GM12878 (cell line): ENCODE measurements around the gene GJC1. TPM values are rescaled to one million over a fixed set of nuclear protein-coding genes. Genes with fewer than 3 reads are reported as not detected.

Experiments
- ATAC-seq: fragments of 200-7000 bp; cut with Tn5 transposase; 3 replicates; pipeline ENCODE4 v1.9.1; 2020; ENCODE audit warnings: mild to moderate bottlenecking, moderate library complexity
- BruUV-seq: library from RNA; stranded (reverse); fragments of 400-500 nt; replicated peaks from 2 replicates; lab custom pipeline; 2021; lab: Mats Ljungman, UMichigan
- CTCF ChIA-PET: fragments of 300-600 bp; sonication (Branson Sonifier 250); formaldehyde crosslinking; extraction: SDS; loops from one replicate; lab custom pipeline; 2021; ENCODE audit warnings: inconsistent platforms; lab: Yijun Ruan, JAX
- POLR2A ChIA-PET: fragments of 350-600 bp; formaldehyde crosslinking; extraction: SDS; loops from one replicate; lab custom pipeline; 2021; ENCODE audit warnings: inconsistent platforms; lab: Charles Lee
- RAD21 ChIA-PET: fragments of 300-600 bp; sonication (Branson Sonifier 250); formaldehyde crosslinking; loops from one replicate; lab custom pipeline; 2023; ENCODE audit warnings: antibody characterized with exemption; ENCODE audit not compliant: unreplicated experiment; lab: Charles Lee
- SMC1A ChIA-PET: fragments of 300-600 bp; sonication (Branson Sonifier 250); formaldehyde crosslinking; loops from one replicate; lab custom pipeline; 2023; ENCODE audit not compliant: unreplicated experiment, uncharacterized antibody; lab: Charles Lee
- DNase-seq: peaks from one replicate; pipeline ENCODE4 v3.0.0-alpha.2; 2011; ENCODE audit warnings: low read depth, low spot score
- FAIRE-seq: peaks from 3 replicates; lab custom pipeline; 2011; peaks lifted over from hg19 to GRCh38; lab: Jason Lieb, UNC
- H2AFZ ChIP-seq: 2 replicates; pipeline ENCODE4 v1.6.0; 2011; ENCODE audit warnings: low read depth, low read length, control low read depth; ENCODE audit not compliant: control insufficient read depth
- H3K27ac ChIP-seq: 2 replicates; pipeline ENCODE4 v1.5.1; 2011; ENCODE audit warnings: control low read depth; ENCODE audit not compliant: control insufficient read depth, insufficient read depth
- H3K27me3 ChIP-seq, 2 experiments: replicated peaks in 1 of 2; 2 replicates each; pipeline versions ENCODE4 v1.6.0 to v1.6.1; 2011; ENCODE audit warnings: low read length in 1 of 2; ENCODE audit not compliant: control insufficient read depth in 2 of 2, insufficient read depth in 2 of 2
- H3K36me3 ChIP-seq, 2 experiments: 2 replicates each; pipeline ENCODE4 v1.5.1; 2011; ENCODE audit warnings: low read length in 1 of 2; ENCODE audit not compliant: control insufficient read depth in 2 of 2, insufficient read depth in 2 of 2
- H3K4me1 ChIP-seq: 2 replicates; pipeline ENCODE4 v1.6.1; 2011; ENCODE audit warnings: mild to moderate bottlenecking, low read length, moderate library complexity, mixed read lengths; ENCODE audit not compliant: control insufficient read depth, insufficient read depth
- H3K4me2 ChIP-seq: 2 replicates; pipeline ENCODE4 v1.6.0; 2011; ENCODE audit warnings: control low read depth; ENCODE audit not compliant: control insufficient read depth, insufficient read depth
- H3K4me3 ChIP-seq: fragments of 200-600 bp; sonication (generic); 2 replicates; pipeline ENCODE4 v1.5.1; 2016
- H3K79me2 ChIP-seq: 2 replicates; pipeline ENCODE4 v1.6.0; 2011; ENCODE audit warnings: low read length; ENCODE audit not compliant: control insufficient read depth, insufficient read depth
- H3K9ac ChIP-seq: 2 replicates; pipeline ENCODE4 v1.8.0; 2011; ENCODE audit warnings: low read length, control low read depth, mixed read lengths; ENCODE audit not compliant: control insufficient read depth, insufficient read depth
- H3K9me3 ChIP-seq: replicated peaks from 3 replicates; pipeline ENCODE4 v1.5.1; 2011; ENCODE audit warnings: mild to moderate bottlenecking, low read length; ENCODE audit not compliant: control insufficient read depth, insufficient read depth
- H4K20me1 ChIP-seq: 2 replicates; pipeline ENCODE4 v1.6.0; 2011; ENCODE audit not compliant: control insufficient read depth, insufficient read depth
- BRCA1 ChIP-seq: IDR thresholded peaks from 2 replicates; pipeline ENCODE4 v1.6.1; 2011; ENCODE audit warnings: low read depth, low read length, improper control_type of control experiment
- CREB1 ChIP-seq: IDR thresholded peaks from 2 replicates; pipeline ENCODE4 v1.6.1; 2012; ENCODE audit warnings: low read depth, mild to moderate bottlenecking, inconsistent platforms
- DPF2 ChIP-seq: fragments of 450-650 bp; IDR thresholded peaks from 2 replicates; pipeline ENCODE4 v1.6.1; 2017; ENCODE audit warnings: mild to moderate bottlenecking
- EED ChIP-seq: sonication (generic); IDR thresholded peaks from 2 replicates; pipeline ENCODE4 v1.6.1; 2016; ENCODE audit warnings: antibody characterized with exemption, low read depth
- GATAD2B ChIP-seq: fragments of 450-650 bp; conservative IDR thresholded peaks from 2 replicates; pipeline ENCODE4 v1.6.1; 2017; ENCODE audit warnings: low read depth, mild to moderate bottlenecking, moderate library complexity
- KAT2A ChIP-seq: conservative IDR thresholded peaks from 2 replicates; pipeline ENCODE4 v1.6.1; 2011; ENCODE audit warnings: low read depth, low read length; ENCODE audit not compliant: control insufficient read depth
- MEF2A ChIP-seq: IDR thresholded peaks from 2 replicates; pipeline ENCODE4 v1.6.1; 2011; ENCODE audit warnings: low read depth, mild to moderate bottlenecking, low read length, moderate library complexity; ENCODE audit not compliant: insufficient read depth
- RELA ChIP-seq: fragments of 450-650 bp; IDR thresholded peaks from 2 replicates; pipeline ENCODE4 v1.8.0; 2014; ENCODE audit warnings: borderline replicate concordance; ENCODE audit not compliant: partially characterized antibody
- TCF3 ChIP-seq: IDR thresholded peaks from 2 replicates; pipeline ENCODE4 v1.6.1; 2012; ENCODE audit warnings: low read depth, mild to moderate bottlenecking, low read length, borderline replicate concordance; ENCODE audit not compliant: insufficient read depth
- ZBTB33 ChIP-seq: fragments of 450-650 bp; IDR thresholded peaks from 2 replicates; pipeline ENCODE4 v1.6.1; 2017; ENCODE audit warnings: mild to moderate bottlenecking
- WGBS: methylation state at CpG from one replicate; pipeline ENCODE4 v1.1.6; 2016; ENCODE audit warnings: low lambda C conversion rate; ENCODE audit not compliant: insufficient replicate concordance, insufficient coverage; ENCODE audit errors: missing lambda C conversion rate; 5-methylcytosine and 5-hydroxymethylcytosine counted together
- in situ Hi-C: fragments of 300-500 bp; cut with MboI; formaldehyde crosslinking; loops from 9 replicates; pipeline ENCODE4 v1.14.3; 2018; ENCODE audit warnings: mixed read lengths
- intact Hi-C: fragments of 100-400 bp; cut with micrococcal nuclease; formaldehyde crosslinking; loops from one replicate; pipeline ENCODE4 v1.14.2; 2022; ENCODE audit not compliant: unreplicated experiment
- polyA plus RNA-seq, 11 experiments: library from polyadenylated mRNA; depleted of rRNA in 4 of 11; unstranded in 6 of 11; stranded (reverse) in 5 of 11; fragments of >200 nt; fragmentation: Nextera tagmentation in 4 of 11; fragmentation: Illumina TruSeq in 1 of 11; extraction: Ambion mirVana in 4 of 11; extraction: Trizol in 1 of 11; gene quantifications; 1 replicate in 1 of 11; 2 replicates in 10 of 11; pipeline versions ENCODE4 v1.2.1 to v1.2.3, GENCODE V29; 2011 to 2016; ENCODE audit warnings: inconsistent platforms in 2 of 11, missing spikeins in 2 of 11, low read depth in 1 of 11
- total RNA-seq, 4 experiments: library from RNA; depleted of rRNA in 3 of 4; stranded (reverse); fragments of >200 nt in 3 of 4; fragmentation: Illumina TruSeq in 1 of 4; extraction: Trizol in 1 of 4; gene quantifications; 2 replicates each; pipeline versions ENCODE4 v1.2.1 to v1.2.3, GENCODE V29; 2013 to 2021

Gene GJC1
- total and polyA plus RNA-seq, 10 of the 15 experiments (the other 5 are each of a cell fraction or from before 2014, with no cell fraction given) = 0.37 to 3.4 (median 0.90) TPM

- H3K27ac ChIP-seq = no peak overlapping the region
- RAD21 ChIA-PET = interaction anchor here (0.6 to 3.3 kb wide), 3 partner anchors 67 to 374 kb away, joined by 3 to 13 read pairs (median 3); no protein-coding TSS in a partner anchor
- no peaks in the 10 kb centered on the region; a peak in 1 of 4 replicates for H3K27me3 ChIP-seq
- in situ Hi-C loops (loop anchor here (10.0 kb wide), 1 partner anchor 347 kb away; no protein-coding TSS in a partner anchor), intact Hi-C loops (loop anchor here (5.0 to 10.0 kb wide), 2 partner anchors 243 to 245 kb away; no protein-coding TSS in a partner anchor)
- no peaks in the 10 kb centered on the region for H3K79me2 ChIP-seq
- H3K4me1 ChIP-seq = peaks cover 6% of the 10 kb centered on the region; the same call in 1 of the 2 replicates
- no peak for FAIRE-seq
- POLR2A ChIA-PET = interaction anchor here (0.6 to 0.7 kb wide), 2 partner anchors 247 to 420 kb away, joined by 5 to 6 read pairs; no protein-coding TSS in a partner anchor
- no peaks in the 10 kb centered on the region for H3K9me3 ChIP-seq
- no peak overlapping the region for H3K4me3 ChIP-seq
- ATAC-seq = no peak
- H4K20me1 ChIP-seq = no peaks in the 10 kb centered on the region; the same call in 1 of the 2 replicates
- no peak overlapping the region for H2AFZ ChIP-seq
- 47% methylated on average over 20 of the region's 20 CpGs for WGBS
- SMC1A ChIA-PET = interaction anchor here (0.7 kb wide), 2 partner anchors 87 to 99 kb away, joined by 3 read pairs; no protein-coding TSS in a partner anchor
- no peak overlapping the region for H3K4me2 ChIP-seq
- no peak for TF ChIP-seq RELA
- TF ChIP-seq KAT2A = no peak
- no peak for TF ChIP-seq GATAD2B
- TF ChIP-seq CREB1 = no peak
- TF ChIP-seq TCF3 = no peak
- no peak for TF ChIP-seq DPF2
- TF ChIP-seq EED = no peak
- no peak for TF ChIP-seq BRCA1
- TF ChIP-seq ZBTB33 = no peak
- no peak for TF ChIP-seq MEF2A
- TF ChIP-seq, all 136 proteins: peak for 0
- Histone ChIP-seq H3K36me3 (no peaks in the 10 kb centered on the region), H3K9ac (no peak overlapping the region)
- CTCF ChIA-PET = interaction anchor here (0.5 to 12.1 kb wide), 16 partner anchors 15 to 420 kb away, joined by 3 to 175 read pairs (median 3); partner anchors contain the start of gene ACBD4
- DNase-seq = no peak
- BruUV-seq = no TSS peak
Measured at GRCh38 chr17:44777394-44778348, 52.4 kb downstream of the GJC1 start.
